Fibroblast of skin of back (primary cell): ENCODE results near the gene ACAP3.
"Not testable (repeated sequence)": the region's sequence is repeated elsewhere in the genome, so short reads cannot be mapped to it uniquely, and the experiment has no call there.

Experiments
- DNase-seq: peaks from one replicate; pipeline ENCODE4 v3.0.0-alpha.2; 2013

The ACAP3 gene

GRCh38 chr1:1329304-1330210 lies 21.8 kb upstream of the ACAP3 start:
- DNase-seq: no peak

GRCh38 chr1:1328254-1328653 lies 20.5 kb upstream of the ACAP3 start:
- DNase-seq: no peak

DNA sequence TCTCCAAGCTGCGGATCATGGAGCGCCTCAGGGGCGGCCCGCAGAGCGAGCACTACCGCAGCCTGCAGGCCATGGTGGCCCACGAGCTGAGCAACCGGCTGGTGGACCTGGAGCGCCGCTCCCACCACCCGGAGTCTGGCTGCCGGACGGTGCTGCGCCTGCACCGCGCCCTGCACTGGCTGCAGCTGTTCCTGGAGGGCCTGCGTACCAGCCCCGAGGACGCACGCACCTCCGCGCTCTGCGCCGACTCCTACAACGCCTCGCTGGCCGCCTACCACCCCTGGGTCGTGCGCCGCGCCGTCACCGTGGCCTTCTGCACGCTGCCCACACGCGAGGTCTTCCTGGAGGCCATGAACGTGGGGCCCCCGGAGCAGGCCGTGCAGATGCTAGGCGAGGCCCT lies 19.6 kb upstream of the ACAP3 start:
- no peak for DNase-seq

- DNase-seq: no peak
Measured at GRCh38 chr1:1326075-1326605, 18.4 kb upstream of the ACAP3 start.

- DNase-seq: no peak
Measured at GRCh38 chr1:1325288-1326074, 17.8 kb upstream of the ACAP3 start.

GRCh38 chr1:1324524-1325287 lies 17.0 kb upstream of the ACAP3 start, which contains the start of the genes CPTP and INTS11:
CPTP (plus strand) TSS chr1:1324802; CDS start chr1:1326911, 2,109 bp downstream.
INTS11 (minus strand) TSS chr1:1324660; CDS start chr1:1324608, 52 bp downstream.
- DNase-seq: peak; percentile 88

- DNase-seq: no peak
Measured at GRCh38 chr1:1324084-1324523, 16.4 kb upstream of the ACAP3 start.

DNA sequence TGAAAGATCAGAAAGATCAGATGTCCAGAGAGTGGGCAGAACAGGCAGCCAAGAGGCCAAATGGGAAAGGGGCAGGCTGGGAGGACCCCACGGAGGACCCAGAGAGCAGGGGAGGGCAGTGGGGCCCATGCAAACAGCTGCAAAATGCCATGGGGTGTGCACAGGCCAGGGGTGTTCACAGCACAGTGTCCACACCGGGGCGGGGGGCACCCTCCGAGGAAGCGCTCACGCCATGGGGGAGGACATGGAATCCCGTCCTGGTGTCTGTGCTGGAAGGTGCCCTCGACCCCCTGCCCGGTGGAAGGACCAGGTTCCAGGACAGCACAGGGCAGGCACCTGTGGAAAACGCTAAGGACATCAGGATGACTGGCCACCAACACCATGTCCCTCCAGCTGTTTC lies 15.2 kb upstream of the ACAP3 start:
- no peak for DNase-seq

DNA sequence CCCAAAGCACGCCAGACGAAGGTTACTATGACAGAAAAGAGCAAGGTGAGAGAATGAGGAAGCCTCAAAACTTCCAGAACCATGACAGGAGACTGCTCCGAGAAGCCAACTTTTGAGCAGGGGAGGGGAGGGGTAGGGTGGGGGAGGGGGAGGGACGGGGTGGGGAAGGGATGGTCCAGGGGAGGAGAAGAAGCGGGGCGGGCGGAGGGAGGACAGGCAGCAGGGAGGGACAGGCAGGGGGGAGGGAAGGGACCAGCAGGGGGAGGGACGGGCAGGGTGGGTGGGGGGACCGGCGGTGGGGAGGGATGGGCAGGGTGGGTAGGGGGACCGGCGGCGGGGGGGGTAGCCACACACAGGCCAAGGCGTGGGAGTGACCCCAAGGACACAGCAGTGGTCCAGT lies 14.7 kb upstream of the ACAP3 start:
- DNase-seq: no peak

DNA sequence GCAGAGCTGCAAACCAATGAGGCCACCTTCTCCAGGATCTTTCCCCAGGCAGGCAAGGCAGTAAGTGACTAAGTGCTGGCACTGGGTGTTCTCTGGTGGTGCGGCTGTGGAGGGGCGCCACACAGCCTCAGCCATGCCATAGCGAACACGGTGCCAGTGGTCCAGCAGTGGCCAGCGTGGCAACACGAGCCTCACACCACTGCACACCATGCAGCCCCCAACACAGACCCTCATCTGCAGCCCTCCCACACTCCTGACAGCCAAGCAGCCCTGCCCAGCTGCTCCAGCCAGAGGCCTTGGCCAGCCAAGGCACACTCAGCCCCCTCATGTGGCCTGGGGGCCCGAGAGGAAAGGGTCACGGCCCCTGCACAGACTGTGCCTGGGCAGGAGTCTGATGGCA lies 13.7 kb upstream of the ACAP3 start:
- no peak for DNase-seq

DNA sequence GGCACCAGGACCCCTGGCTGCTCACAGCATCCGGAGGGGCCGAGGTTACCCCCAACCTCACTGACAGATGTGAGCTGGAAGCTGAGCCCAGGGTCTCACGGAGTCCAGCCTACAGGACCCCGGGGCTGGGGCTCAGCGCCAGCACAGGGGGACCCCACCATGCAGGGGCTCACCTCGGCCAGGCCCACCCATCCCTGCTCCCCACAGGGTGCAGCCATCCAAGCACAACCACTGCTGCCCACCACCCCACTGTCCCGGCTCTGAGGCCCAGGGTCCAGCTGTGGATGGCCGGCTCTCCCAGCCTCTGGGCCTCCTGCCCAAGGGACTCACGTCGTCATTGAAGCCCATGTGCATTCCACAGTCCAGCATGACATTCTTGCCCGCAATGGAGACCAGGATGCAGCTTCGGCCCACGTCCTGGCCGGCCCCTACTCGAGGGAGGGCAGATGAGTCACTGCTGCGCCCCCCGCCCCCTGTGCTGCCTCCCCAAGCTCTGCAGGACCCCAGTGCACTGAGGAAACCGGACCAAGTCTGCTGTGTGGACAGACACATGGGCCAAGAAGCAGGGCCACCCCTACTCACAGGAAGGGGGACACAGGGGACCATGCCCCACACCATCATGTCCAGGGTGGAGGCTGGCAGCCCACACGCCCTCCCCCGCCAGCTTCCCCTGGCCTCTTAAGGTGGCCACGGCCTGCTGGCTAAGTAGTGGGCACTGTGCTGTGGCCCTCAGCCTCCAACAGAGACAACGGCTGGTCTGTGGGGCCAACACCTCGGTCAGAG lies 13.1 kb upstream of the ACAP3 start:
- no peak for DNase-seq

GRCh38 chr1:1319646-1319941 lies 11.9 kb upstream of the ACAP3 start:
- DNase-seq: no peak

- no peak for DNase-seq
Measured at GRCh38 chr1:1318777-1319645, 11.3 kb upstream of the ACAP3 start.

DNA sequence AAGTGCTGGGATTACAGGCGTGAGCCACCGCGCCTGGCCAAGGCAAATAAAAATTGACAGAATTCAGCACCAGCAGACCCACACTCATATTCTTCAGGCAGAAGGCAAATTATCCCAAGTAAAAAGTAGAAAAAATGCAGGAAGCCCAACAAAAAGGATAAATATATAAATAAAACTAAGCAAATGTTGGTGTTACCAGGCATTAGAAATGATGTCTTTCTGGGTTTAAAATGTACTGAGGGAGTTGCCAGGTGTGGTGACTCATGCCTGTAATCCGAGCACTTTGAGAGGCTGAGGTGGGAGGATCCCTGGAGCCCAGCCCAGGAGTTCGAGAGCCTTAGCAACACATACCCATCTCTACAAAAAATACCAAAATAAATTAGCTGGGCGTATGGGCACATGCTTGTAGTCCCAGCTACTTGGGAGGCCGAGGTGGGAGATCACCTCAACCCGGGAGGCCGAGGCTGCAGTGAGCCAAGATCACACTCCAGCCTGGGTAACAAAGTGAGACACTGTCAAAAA lies 10.5 kb upstream of the ACAP3 start:
- peak; percentile 83 for DNase-seq

- DNase-seq: no peak
Measured at GRCh38 chr1:1317420-1317819, 9.7 kb upstream of the ACAP3 start.

DNA sequence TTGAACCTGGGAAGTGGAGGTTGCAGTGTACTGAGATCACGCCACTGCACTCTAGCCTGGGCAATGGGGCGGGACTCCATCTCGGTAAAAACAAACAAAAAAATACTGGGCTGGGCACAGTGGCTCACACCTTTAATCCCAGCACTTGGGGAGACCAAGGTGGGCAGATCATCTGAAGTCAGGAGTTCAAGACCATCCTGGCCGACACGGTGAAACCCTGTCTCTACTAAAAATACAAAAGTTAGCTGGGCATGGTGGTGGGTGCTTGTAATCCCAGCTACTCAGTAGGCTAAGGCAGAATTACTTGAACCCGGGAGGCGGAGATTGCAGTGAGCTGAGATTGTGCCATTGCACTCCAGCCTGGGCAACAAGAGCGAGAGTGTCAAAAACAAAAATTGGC lies 8.5 kb upstream of the ACAP3 start:
- DNase-seq: not testable (repeated sequence)

GRCh38 chr1:1315435-1315954 lies 7.8 kb upstream of the ACAP3 start:
- DNase-seq: no peak

- no peak for DNase-seq
Measured at GRCh38 chr1:1314678-1315335, 7.1 kb upstream of the ACAP3 start.

DNA sequence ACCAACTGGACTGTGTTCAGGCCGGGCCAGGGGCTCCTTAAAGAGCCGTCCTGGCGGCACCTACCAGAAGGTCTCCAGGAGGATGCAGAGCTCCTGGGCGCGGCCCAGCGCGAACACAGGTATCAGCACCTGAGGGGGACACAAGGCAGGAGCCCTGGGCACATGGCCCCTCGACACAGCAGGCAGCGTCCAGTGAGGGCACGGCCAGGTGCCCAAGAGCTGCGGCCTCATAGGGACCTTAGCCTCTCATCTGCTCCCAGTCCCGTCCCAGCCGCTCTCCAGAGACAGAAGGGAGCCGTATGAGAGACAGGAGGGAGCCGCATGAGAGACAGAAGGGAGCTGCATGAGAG lies 6.5 kb upstream of the ACAP3 start:
- no peak for DNase-seq
